ENCODE results near the gene KCMF1.

Gene KCMF1

DNA sequence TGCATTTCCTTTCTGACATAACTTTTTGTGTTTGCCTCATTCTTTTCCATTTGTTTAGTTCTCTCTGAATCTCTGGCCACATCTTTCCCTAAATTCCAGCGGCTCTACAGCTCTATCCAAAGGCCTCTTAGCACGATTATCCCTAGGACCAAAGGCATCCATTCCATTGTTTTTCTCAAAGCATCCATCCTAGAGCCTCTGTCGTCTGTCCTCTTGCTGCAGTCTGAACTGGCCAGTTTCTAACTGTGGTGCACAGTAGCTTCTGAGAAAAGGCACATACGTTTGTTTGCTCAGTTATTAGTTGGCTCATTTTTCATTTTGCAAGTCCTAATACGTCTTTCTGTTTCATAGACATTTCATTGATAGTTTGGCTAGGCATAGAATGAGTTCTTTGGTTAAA lies 116.6 kb downstream of the KCMF1 start:
- DNase-seq, result no peak

DNA sequence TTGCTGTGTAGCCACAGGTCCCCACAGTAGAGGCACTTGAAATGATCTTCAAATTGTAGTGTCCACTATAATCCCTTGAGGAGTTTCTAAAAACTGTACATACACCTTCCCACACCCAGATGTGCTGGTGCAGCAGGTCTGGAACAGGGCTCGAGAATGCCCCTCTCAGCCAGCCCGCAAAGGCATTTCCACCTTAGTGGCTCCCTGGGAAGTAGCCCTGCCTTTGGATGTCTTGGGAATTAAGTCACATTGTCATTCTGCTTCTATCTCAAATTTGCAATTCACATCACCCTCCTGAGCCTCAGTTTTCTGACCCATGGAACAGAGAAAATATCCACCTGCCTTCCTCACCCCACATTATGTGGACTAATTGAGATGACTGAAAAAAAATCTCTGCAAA lies 118.0 kb downstream of the KCMF1 start:
- DNase-seq, result no peak

DNA sequence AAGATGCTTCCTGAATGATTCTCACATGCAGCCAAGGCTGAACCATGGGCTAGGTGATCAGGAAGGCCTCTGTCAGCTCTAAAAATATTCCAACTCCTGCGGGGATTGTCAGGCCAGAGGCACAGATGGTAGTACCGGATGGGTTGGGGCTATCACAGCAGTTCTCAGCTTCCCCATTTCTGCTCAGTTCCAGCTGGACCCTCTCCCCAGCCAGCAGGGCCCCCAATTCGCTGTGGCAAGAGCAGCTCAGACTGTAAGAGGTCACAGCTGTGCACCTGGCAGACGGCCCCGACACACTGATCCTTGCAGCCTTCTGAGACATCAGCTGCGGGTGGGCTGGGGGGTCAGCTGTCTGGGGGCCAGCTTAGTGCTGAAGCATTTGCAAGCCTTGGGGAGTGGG lies 118.6 kb downstream of the KCMF1 start:
- DNase-seq, result peak; percentile 36

DNA sequence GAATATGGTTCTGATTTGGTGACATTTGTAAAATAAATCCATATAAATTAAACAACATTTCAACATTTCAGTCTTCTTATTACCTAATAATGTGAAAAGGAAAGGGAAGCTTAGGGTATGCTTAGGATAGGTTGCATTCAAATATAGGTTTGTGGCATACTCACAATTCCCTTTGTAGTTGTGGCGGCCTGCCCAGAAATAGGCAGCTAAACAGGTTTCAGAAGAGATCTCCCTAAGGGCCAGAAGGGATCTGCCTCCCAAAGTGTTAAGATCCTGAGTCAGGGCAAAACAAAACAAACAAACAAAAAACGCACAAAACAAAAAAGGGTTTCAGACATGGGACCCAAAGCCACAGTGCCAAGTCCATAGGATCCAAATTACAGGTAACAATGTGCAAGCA lies 120.9 kb downstream of the KCMF1 start:
- no peak for DNase-seq

DNA sequence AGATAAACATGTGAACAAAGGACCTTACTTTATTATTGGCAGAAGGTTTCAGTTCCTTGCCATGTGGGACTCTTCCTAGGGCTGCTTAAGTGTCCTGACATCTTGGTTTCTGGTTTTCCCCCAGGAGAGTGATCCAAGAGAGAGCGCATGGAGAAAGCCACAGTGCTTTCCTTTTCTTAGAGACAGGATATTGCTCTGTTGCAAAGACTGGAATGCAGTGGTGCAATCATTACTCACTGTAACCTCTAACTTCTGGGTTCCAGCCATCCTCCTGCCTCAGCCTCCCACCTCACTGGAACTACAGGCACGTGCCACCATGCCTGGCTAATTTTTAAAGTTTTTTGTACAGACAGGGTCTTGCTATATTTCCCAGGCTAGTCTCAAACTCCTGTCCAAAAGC lies 124.1 kb downstream of the KCMF1 start:
- no peak for DNase-seq

DNA sequence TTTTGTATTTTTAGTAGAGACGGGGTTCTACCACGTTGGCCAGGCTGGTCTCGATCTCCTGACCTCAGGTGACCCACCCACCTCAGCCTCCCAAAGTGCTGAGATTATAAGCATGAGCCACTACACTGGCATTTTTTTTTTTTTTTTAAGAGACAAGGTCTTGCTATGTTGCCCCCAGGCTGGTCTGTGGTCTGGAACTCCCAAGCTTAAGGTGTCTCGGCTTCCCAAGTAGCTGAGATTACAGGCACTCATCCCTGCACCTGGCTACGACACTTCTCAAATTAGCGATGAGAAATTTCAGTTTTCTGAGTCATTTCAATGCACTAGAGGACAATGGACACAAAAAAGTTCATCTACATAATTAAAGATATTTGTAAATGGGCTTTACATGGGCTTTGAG lies 125.7 kb downstream of the KCMF1 start:
- no peak for DNase-seq

DNA sequence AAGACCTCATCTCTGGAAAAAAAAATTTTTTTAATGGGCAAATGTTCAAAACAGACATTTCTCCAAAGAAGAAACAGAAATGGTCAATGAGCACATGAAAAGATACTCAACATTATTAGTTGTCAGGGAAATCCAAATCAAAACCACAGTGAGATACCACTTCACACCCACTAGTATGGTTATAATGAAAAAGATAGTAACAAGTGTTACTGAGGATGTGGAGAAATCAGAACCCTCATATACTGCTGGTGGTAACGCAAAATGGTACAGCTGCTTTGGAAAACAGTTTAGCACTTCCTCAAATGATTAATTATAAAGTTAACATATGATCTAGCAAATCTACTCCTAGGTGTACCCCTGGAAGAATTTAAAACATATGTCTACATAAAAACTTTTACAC lies 133.3 kb downstream of the KCMF1 start:
- DNase-seq, result no peak

DNA sequence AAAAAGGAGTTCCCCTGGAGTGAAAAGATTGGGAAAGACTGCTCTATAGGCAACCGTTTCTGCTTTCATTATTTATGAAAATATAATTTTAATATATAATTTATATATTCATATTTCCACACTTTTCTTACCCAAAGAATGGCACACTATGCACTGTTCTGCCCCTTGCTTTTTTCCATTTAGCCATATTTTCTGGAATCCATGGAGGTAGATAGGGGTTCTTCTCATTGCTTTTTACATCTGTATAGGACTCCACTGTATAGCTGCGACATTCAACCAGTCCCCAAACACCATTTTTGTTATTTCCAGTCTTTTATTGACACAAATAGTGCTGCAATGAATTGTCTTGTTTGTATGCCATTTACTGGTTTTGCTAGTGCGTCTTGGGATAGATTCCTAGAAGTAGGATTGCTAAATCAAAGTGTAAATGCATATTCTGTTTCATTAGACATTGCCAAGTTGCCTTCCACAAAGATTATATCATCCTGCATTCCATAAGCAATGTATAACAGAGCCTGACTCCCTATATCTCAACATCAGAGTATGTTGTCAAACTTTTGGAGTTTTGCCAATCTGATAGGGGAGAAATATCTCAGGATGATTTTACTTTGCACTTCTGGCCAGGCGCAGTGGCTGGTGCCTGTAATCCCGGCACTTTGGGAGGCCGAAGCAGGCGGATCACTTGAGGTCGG lies 135.7 kb downstream of the KCMF1 start:
- DNase-seq, result no peak
